ENCODE results near the gene RIPK3. TPM values are rescaled to one million over a fixed set of nuclear protein-coding genes. Genes with fewer than 3 reads are reported as not detected.

The RIPK3 gene
- total and polyA plus RNA-seq, 2 of the 8 experiments (the other 6 are each of a cell fraction or from before 2014, with no cell fraction given) = 0.24 to 0.39 TPM

GRCh38 chr14:24356208-24356607, 16.4 kb upstream of the RIPK3 start:
- Histone ChIP-seq H4K20me1 (replicated peaks in 1 of 2; ENCODE audit: control insufficient read depth in 1 of 2, insufficient read depth in 2 of 2, low read length in 2 of 2) (peaks cover 0 to 2% of the 10 kb centered on the region in 2 experiments), H3K79me2 (ENCODE audit: control insufficient read depth in 1 of 2, insufficient read depth in 2 of 2, low read length in 2 of 2) (no peaks in the 10 kb centered on the region), H3K14ac (ENCODE audit: insufficient read length) (no peak overlapping the region), H2BK12ac (ENCODE audit: low read depth, low read length) (no peak overlapping the region), H2BK20ac (ENCODE audit: low read length) (no peak overlapping the region), H2BK120ac (replicated peaks; ENCODE audit: low read depth, low read length) (no peak overlapping the region), H4K91ac (replicated peaks; ENCODE audit: insufficient read length, low read length) (no peak overlapping the region), H2AFZ (ENCODE audit: low read length) (no peak overlapping the region), H3K79me1 (ENCODE audit: low read depth, low read length) (no peaks in the 10 kb centered on the region), H3K4me2 (ENCODE audit: insufficient read depth in 1 of 2, low read depth in 2 of 2, low read length in 2 of 2) (no peak overlapping the region), H3K27me3 (replicated peaks in 1 of 4; ENCODE audit: control insufficient read depth in 3 of 4, extremely low read depth in 1 of 4, insufficient read depth in 3 of 4, low read length in 3 of 4) (peaks cover 0 to 5% (median 2%) of the 10 kb centered on the region in 4 experiments; a peak in 4 of 7 replicates), H3K36me3 (ENCODE audit: control insufficient read depth in 2 of 4, insufficient read depth in 4 of 4, low read length in 3 of 4) (no peaks in the 10 kb centered on the region), H3K4me1 (replicated peaks in 1 of 4; ENCODE audit: control insufficient read depth in 3 of 4, insufficient read depth in 4 of 4, low read length in 3 of 4) (no peaks in the 10 kb centered on the region), H4K8ac (ENCODE audit: extremely low read depth, insufficient read depth, low read length) (no peak overlapping the region), H3K18ac (ENCODE audit: extremely low read depth, low read length) (no peak overlapping the region), H4K5ac (ENCODE audit: insufficient read length, low read depth, low read length) (no peak overlapping the region), H3K27ac (ENCODE audit: low read depth, low read length) (no peak overlapping the region), H2BK5ac (ENCODE audit: low read depth, low read length) (no peak overlapping the region), H3K23ac (ENCODE audit: insufficient read length) (no peak overlapping the region), H3K4me3 (ENCODE audit: extremely low read depth in 1 of 4, insufficient read depth in 2 of 4, low read depth in 3 of 4, low read length in 4 of 4) (no peak overlapping the region), H3K23me2 (ENCODE audit: low read depth, low read length) (0 out of 2 replicates have a peak, but pooled peaks cover 2% of the 10 kb centered on the region), H2BK15ac (ENCODE audit: low read length) (no peak overlapping the region), H3K4ac (replicated peaks; ENCODE audit: insufficient read length, low read depth, low read length) (no peak overlapping the region), H3K9me3 (ENCODE audit: insufficient read depth in 2 of 2, low read depth in 1 of 2, low read length in 1 of 2) (no peaks in the 10 kb centered on the region), H2AK5ac (ENCODE audit: low read depth, low read length) (no peak overlapping the region), H3K9ac (replicated peaks in 1 of 4; ENCODE audit: extremely low read depth in 1 of 4, low read depth in 3 of 4, low read length in 3 of 4) (no peak overlapping the region), H3K56ac (replicated peaks; ENCODE audit: insufficient read length, low read depth, low read length) (no peak overlapping the region)
- DNase-seq (ENCODE audit: low read depth in 1 of 2, low spot score in 2 of 2) = no peak
- FAIRE-seq = no peak
- ChIA-PET POLR2A (ENCODE audit: partially characterized antibody) (interaction anchor here (1.7 kb wide), 1 partner anchor 24 kb away, joined by 3 read pairs; no protein-coding TSS in a partner anchor), CTCF (ENCODE audit: partially characterized antibody) (interaction anchor here (0.6 to 4.4 kb wide), 5 partner anchors 10 to 86 kb away, joined by 3 to 23 read pairs (median 4); no protein-coding TSS in a partner anchor)
- TF ChIP-seq GABPA (IDR thresholded peaks at IDR 0.05; ENCODE audit: borderline replicate concordance, insufficient read depth, low read length) = no peak
- no peak for TF ChIP-seq CREB1 (IDR thresholded peaks at IDR 0.05)
- TF ChIP-seq FOSL1 (IDR thresholded peaks at IDR 0.05; ENCODE audit: insufficient read depth, low read depth, low read length) = no peak
- no peak for TF ChIP-seq HDAC2 (IDR thresholded peaks at IDR 0.05; ENCODE audit: borderline replicate concordance in 1 of 2, low read depth in 2 of 2, low read length in 2 of 2)
- no peak for TF ChIP-seq MAFK (IDR thresholded peaks at IDR 0.05; ENCODE audit: low read depth, low read length)
- no peak for TF ChIP-seq NANOG (IDR thresholded peaks at IDR 0.05; ENCODE audit: insufficient read depth, low read depth, low read length, poor library complexity, severe bottlenecking)
- no peak for TF ChIP-seq SIRT6 (IDR thresholded peaks at IDR 0.05; ENCODE audit: low read length)
- no peak for TF ChIP-seq TAF1 (IDR thresholded peaks at IDR 0.05; ENCODE audit: low read depth, low read length)
- TF ChIP-seq POU5F1 (IDR thresholded peaks at IDR 0.05; ENCODE audit: low read depth, low read length) = no peak
- TF ChIP-seq TEAD4 (IDR thresholded peaks at IDR 0.05; ENCODE audit: low read depth, low read length) = no peak
- no peak for TF ChIP-seq ATF2 (IDR thresholded peaks at IDR 0.05; ENCODE audit: low read length)
- no peak for TF ChIP-seq EZH2 (IDR thresholded peaks at IDR 0.05; ENCODE audit: low read depth, low read length, severe bottlenecking)
- WGBS, 2 experiments (ENCODE audit: extremely low coverage in 1 of 2, insufficient coverage in 1 of 2, insufficient read length in 1 of 2, insufficient replicate concordance in 2 of 2, low coverage in 1 of 2, low lambda C conversion rate in 2 of 2, missing lambda C conversion rate in 1 of 2) = 80% methylated on average over 1 of the region's 4 CpGs; no CpG with 5 or more reads in 1 of the 2 experiments
